Body of pancreas (tissue), 4 donors: Measurements from ENCODE around the gene SHROOM1.
"Not testable (repeated sequence)": the region's sequence is repeated elsewhere in the genome, so short reads cannot be mapped to it uniquely, and the experiment has no call there.

Experiments
- POLR2A ChIP-seq, 3 donors: fragments of 450-650 bp; IDR thresholded peaks; one replicate each; pipeline ENCODE4 v1.6.1; 2016; ENCODE audit warnings: antibody characterized with exemption in 3 of 3, mild to moderate bottlenecking in 2 of 3
- TF ChIP-seq, protein P1 (sequence below), 7 experiments: fragments of 450-650 bp in 4 of 7; fragments of 200-600 bp in 3 of 7; sonication (generic) in 3 of 7; IDR thresholded peaks; one replicate each; pipeline ENCODE4 v1.5.1; 2016 to 2019; ENCODE audit warnings: antibody characterized with exemption in 7 of 7

- TF ChIP-seq, protein P1, sequence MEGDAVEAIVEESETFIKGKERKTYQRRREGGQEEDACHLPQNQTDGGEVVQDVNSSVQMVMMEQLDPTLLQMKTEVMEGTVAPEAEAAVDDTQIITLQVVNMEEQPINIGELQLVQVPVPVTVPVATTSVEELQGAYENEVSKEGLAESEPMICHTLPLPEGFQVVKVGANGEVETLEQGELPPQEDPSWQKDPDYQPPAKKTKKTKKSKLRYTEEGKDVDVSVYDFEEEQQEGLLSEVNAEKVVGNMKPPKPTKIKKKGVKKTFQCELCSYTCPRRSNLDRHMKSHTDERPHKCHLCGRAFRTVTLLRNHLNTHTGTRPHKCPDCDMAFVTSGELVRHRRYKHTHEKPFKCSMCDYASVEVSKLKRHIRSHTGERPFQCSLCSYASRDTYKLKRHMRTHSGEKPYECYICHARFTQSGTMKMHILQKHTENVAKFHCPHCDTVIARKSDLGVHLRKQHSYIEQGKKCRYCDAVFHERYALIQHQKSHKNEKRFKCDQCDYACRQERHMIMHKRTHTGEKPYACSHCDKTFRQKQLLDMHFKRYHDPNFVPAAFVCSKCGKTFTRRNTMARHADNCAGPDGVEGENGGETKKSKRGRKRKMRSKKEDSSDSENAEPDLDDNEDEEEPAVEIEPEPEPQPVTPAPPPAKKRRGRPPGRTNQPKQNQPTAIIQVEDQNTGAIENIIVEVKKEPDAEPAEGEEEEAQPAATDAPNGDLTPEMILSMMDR (IDR thresholded peaks at IDR 0.05): not testable (repeated sequence)
- TF ChIP-seq POLR2A (IDR thresholded peaks at IDR 0.05): not testable (repeated sequence)
Measured at GRCh38 chr5:132804219-132804618, 26.2 kb downstream of the SHROOM1 start.
